GM18511 (cell line): ENCODE measurements around the gene RUNX1.
"Not testable (repeated sequence)": the region's sequence is repeated elsewhere in the genome, so short reads cannot be mapped to it uniquely, and the experiment has no call there.

Source experiments
- ATAC-seq: cut with Tn5 transposase; IDR thresholded peaks from one replicate; pipeline ENCODE4 v1.9.1; 2021; ENCODE audit warnings: mild to moderate bottlenecking, moderate library complexity; ENCODE audit not compliant: unreplicated experiment

RUNX1 gene

GRCh38 chr21:34994766-34995631 lies 54.1 kb downstream of the RUNX1 start:
- ATAC-seq: no peak

DNA sequence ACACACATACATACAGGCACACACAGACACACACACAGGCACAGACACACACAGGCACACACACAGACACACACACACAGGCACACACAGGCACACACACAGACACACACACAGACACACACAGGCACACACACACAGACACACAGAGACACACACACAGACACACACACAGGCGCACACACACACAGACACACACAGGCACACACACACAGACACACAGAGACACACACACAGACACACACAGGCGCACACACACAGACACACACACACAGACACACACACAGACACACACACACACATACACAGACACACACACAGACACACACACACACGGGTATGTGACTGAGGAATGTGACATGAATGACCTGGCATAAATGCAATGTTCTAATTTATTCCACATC lies 55.6 kb downstream of the RUNX1 start:
- not testable (repeated sequence) for ATAC-seq

DNA sequence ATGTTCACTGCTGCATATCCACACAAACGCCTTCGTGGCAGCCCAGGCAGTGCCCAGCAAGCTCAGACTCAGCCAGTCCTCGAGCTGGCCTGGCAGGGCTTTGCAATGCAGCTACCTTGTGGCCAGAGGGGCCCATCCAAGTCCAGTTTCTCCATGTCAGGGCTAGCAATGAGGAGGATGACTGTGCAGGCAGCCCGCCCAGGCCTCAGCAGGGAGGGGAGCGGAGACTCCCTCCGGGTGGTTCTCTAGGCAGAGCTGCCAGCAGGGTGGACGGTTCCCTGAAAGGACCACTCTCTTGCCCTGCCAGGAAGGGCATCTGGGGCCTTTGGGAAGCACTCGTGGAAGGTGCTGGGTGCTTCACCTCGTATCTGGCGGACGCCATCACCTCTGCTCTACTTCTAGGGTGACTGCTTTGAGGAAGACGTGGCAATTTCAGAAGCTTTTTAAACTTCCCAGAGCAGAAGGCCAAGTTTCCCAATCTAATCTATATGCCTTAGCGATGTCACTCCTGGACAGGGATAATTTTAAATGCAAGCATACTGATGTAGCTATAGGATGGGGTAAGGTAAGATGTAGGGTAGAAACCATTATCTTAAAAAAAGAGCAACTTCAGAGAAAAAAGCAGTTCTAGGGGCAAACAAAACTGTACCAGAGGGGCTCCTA lies 56.2 kb downstream of the RUNX1 start:
- ATAC-seq: no peak

DNA sequence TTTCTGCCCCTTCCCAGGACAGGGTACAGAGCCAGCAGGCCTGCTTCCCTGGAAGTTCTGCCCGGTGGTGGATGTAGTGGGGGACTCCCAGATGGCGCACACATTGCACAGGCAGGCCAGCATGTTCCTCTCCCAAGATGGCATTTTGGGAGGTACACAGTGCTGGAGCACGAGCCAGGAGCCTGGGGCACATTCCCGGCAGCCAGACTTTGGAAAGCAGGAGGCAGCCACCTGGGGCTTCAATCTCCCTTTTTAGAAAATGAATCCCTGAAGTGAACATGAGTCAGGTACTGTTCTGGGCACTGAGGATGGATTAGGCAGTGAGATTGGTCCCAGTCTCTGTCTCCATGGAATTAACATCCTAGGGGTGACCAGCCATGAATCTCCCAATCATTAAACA lies 56.9 kb downstream of the RUNX1 start:
- no peak for ATAC-seq

DNA sequence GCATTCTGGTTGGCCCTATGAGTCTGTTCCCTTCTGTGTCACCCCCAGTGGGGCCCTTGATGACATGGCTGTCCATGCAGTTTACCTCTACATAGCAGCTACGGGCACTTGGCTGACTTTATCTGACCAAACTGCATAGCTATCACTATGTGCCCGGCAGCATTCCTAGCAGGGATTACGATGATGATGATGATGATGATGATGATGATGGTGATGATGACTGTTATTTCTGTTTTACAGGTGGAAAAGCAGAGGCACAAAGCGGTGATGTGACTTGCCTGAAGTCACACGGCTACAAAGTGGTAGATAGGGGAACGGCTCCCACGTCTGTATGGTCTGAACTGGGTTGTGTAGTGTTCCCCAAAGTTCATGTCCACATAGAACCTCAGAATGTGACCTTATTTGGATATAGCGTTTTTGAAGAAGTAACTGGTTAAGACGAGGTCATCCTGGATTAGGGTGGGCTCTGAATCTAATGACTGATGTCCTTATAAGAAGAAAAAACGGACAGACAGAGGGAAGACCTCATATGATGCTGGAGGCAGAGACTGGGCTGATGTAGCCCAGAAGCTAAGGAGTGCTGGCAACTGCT lies 57.6 kb downstream of the RUNX1 start:
- no peak for ATAC-seq

GRCh38 chr21:34990842-34991241 lies 58.3 kb downstream of the RUNX1 start:
- ATAC-seq: no peak

GRCh38 chr21:34989337-34990151 lies 59.6 kb downstream of the RUNX1 start:
- no peak for ATAC-seq

DNA sequence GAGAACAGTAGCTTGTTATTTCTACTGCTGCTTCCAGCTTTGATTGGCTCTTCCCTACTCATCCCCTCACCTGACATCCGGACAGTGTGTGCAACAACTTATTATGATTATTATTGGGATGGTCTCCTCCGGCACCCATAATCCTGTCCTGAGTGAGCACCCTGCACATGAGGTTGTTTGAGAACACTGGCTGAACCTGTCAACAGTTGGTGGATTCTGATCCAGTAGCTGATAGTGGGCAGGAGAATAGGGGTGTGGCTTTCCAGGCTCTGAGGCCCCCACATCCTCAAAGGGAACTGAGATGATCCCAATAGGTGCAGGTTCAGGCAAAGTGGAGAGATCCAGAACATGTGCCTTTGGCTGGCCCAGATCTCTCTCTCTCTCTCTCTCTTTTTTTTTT lies 60.5 kb downstream of the RUNX1 start:
- no peak for ATAC-seq

GRCh38 chr21:34988139-34988538 lies 61.0 kb downstream of the RUNX1 start:
- ATAC-seq: no peak

DNA sequence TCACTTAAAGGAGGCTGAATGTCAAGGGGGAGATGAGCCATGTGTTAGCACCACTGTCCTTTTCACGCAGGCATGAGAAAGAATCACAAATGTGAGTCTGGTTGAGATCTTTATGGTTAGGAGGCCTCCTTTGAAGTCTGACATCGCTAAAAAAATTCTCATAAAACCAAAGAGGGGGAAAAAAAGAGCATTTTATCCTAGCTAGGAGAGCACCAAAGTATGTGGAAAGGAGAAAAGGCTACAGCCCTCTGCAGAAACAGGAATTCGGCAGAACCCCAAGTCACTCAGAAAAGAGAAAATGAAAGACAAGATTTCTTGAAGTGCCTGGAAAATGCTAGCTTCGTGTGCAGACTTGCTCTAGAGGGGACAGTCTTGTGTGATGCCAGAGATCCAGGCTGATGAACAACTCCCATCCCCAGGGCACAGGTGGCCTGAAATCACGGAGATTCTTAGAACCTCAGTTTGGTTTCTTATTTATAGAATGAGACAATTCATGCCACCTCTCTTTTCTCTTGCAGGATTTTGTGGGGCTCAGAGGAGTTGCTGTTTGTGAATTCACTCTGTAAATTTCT lies 61.5 kb downstream of the RUNX1 start:
- peak; percentile 29 for ATAC-seq

- ATAC-seq: peak; percentile 74
Observed at GRCh38 chr21:34986561-34987500, 62.3 kb downstream of the RUNX1 start.

DNA sequence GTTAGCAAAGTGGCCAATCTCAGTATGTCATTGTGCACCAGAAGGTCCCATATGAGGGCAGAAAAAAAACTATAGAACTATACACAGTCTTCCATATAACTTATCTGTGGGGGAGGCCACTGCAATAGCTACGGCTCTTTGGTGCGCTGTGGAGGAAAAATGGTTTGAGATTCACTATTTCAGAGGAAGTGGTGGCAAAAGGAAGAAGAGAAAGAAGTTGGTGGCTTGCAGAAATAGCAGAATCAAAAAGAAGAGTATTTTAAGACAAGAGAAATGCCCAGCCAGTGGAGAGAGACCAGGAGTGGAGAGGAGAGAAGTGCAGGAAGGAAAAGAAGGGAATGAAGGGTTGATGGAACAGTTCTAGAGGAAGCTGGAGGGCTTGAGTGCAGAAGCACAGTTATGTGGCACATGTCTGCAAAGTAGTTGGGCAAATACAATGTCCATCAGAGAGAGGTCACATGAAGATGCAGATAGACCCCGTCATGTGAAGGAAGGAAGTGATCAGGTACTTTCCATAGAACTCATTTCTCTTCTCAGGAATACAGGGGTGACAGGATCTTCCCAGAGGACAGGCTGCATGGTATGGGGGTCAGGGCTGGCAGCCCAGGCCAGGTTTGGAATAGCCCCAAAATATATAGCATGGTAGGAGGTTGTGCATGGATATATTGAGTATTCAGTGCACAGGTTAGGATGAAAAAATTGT lies 64.6 kb downstream of the RUNX1 start:
- no peak for ATAC-seq

GRCh38 chr21:34983680-34984086 lies 65.4 kb downstream of the RUNX1 start:
- ATAC-seq: no peak

- ATAC-seq: no peak
Observed at GRCh38 chr21:34981791-34982190, 67.3 kb downstream of the RUNX1 start.

- no peak for ATAC-seq
Observed at GRCh38 chr21:34980423-34981115, 68.5 kb downstream of the RUNX1 start.

DNA sequence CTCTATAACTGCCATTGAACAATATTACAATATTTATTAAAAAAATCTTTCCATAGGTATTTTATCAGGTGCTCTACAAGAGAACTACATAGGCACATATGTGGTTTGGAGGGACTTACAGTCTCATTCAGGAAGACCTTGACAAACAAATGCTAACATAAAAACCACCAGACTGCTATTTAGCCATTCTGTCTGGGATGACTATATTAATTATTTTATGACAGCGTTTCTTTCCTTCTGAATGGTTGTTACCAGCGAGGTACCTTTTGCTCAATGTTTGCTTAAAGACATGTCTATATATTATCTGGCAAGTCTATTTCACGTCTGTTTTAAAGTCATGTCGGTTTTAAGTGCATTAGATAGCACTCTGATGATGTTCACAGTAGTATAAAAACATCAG lies 69.7 kb downstream of the RUNX1 start:
- ATAC-seq: no peak

- no peak for ATAC-seq
Observed at GRCh38 chr21:34977333-34977732, 71.8 kb downstream of the RUNX1 start.

GRCh38 chr21:34974162-34974981 lies 74.7 kb downstream of the RUNX1 start:
- ATAC-seq: peak; percentile 95
